Thyroid gland (tissue), 4 donors: Measurements from ENCODE around the gene HOXA2.

Source experiments
- POLR2A ChIP-seq, 2 donors: fragments of 450-650 bp; IDR thresholded peaks; one replicate each; pipeline ENCODE4 v1.6.1; 2017; ENCODE audit warnings: antibody characterized with exemption in 2 of 2, mild to moderate bottlenecking in 2 of 2, moderate library complexity in 1 of 2
- TF ChIP-seq, protein P1 (sequence below), 6 experiments: fragments of 200-600 bp in 3 of 6; fragments of 450-650 bp in 3 of 6; sonication (generic) in 3 of 6; IDR thresholded peaks; one replicate each; pipeline ENCODE4 v1.5.1; 2016 to 2019; ENCODE audit warnings: antibody characterized with exemption in 6 of 6, mild to moderate bottlenecking in 2 of 6, inconsistent platforms in 1 of 6, moderate library complexity in 1 of 6

- TF ChIP-seq, protein P1, sequence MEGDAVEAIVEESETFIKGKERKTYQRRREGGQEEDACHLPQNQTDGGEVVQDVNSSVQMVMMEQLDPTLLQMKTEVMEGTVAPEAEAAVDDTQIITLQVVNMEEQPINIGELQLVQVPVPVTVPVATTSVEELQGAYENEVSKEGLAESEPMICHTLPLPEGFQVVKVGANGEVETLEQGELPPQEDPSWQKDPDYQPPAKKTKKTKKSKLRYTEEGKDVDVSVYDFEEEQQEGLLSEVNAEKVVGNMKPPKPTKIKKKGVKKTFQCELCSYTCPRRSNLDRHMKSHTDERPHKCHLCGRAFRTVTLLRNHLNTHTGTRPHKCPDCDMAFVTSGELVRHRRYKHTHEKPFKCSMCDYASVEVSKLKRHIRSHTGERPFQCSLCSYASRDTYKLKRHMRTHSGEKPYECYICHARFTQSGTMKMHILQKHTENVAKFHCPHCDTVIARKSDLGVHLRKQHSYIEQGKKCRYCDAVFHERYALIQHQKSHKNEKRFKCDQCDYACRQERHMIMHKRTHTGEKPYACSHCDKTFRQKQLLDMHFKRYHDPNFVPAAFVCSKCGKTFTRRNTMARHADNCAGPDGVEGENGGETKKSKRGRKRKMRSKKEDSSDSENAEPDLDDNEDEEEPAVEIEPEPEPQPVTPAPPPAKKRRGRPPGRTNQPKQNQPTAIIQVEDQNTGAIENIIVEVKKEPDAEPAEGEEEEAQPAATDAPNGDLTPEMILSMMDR (IDR thresholded peaks at IDR 0.05), result no peak
- TF ChIP-seq POLR2A (IDR thresholded peaks at IDR 0.05), result no peak
These were observed 26.6 kb upstream of the HOXA2 start for GRCh38 chr7:27128776-27129728.
